Renal cortex interstitium (tissue), 11 donors: ENCODE data around the gene ATAD3B. TPM values are rescaled to one million over a fixed set of nuclear protein-coding genes. Genes with fewer than 3 reads are reported as not detected.
"Not testable (repeated sequence)": the region's sequence is repeated elsewhere in the genome, so short reads cannot be mapped to it uniquely, and the experiment has no call there.

Experiments
- DNase-seq, 11 donors: peaks; one replicate each; pipeline ENCODE4 v3.0.0-alpha.2; 2013; ENCODE audit warnings: low read depth in 9 of 11, low spot score in 4 of 11; ENCODE audit errors: extremely low read depth in 1 of 11
- polyA plus RNA-seq, 3 donors: library from polyadenylated mRNA; unstranded; fragments of 120-200 nt; gene quantifications; one replicate each; pipeline ENCODE4 v1.2.1, GENCODE V29; 2013; ENCODE audit not compliant: insufficient read length in 3 of 3

Gene ATAD3B
- polyA plus RNA-seq, 3 donors: 11.6 to 28.5 (median 15.1) TPM

DNA sequence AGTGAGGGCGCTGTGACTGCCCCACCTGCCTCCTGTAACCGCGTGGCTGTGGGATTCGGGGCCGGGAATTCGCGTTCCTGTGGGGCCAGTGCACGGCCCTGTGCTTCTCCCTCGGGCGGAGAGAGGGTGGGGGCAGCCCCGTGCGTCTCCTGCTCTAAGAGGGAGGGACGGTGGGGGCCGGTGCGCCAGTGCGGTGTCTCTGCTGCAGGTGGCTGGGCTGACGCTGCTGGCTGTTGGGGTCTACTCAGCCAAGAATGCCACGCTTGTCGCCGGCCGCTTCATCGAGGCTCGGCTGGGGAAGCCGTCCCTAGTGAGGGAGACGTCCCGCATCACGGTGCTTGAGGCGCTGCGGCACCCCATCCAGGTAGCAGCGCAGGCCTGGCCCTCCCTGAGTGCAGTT lies 51.0 kb downstream of the ATAD3B start:
- not testable (repeated sequence) for DNase-seq

DNA sequence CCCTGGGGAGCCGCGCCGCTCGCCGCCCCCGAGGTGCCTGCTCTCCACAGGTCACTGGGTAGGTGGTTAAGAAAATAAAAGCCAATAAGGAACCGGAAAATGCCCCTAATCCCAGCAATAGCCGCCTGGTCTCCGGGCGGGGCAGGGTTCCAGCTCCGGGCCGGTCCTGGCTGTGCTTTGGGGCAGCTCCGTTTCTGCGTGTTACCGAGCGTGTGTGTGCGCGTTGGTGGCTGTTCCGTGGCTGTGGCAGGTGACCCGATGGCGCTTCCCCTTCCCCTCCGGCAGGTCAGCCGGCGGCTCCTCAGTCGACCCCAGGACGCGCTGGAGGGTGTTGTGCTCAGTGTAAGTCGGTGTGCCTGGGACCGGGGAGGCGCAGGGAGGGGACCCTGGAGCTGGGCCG lies 51.7 kb downstream of the ATAD3B start:
- DNase-seq: not testable (repeated sequence)

GRCh38 chr1:1523651-1524050 lies 52.1 kb downstream of the ATAD3B start:
- not testable (repeated sequence) for DNase-seq

GRCh38 chr1:1524750-1525383 lies 53.3 kb downstream of the ATAD3B start:
- DNase-seq: not testable (repeated sequence)

DNA sequence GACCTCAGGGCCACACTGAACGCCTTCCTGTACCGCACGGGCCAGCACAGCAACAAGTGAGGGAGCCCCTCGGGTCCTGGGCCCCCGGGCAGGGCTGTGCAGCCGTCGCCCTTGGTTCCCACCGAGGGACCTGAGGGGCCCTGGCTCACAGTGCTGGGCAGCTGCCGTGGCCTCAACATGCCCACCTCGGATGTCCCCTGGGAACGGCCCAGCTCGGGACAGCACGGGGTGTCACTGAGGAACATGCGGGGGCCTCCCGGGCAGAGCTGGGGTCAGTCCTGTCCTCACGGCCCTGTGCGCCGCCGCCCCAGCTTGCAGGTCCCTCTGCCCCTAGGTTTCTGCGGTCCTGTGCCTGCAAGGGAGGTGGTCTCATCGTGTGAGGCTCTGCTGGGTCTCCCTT lies 54.9 kb downstream of the ATAD3B start:
- not testable (repeated sequence) for DNase-seq

- DNase-seq: no peak
Observed at GRCh38 chr1:1527092-1527816, 55.7 kb downstream of the ATAD3B start.

GRCh38 chr1:1528301-1529267 lies 57.0 kb downstream of the ATAD3B start:
- DNase-seq: no peak

GRCh38 chr1:1529321-1529720 lies 57.8 kb downstream of the ATAD3B start:
- no peak for DNase-seq

GRCh38 chr1:1529936-1530335 lies 58.4 kb downstream of the ATAD3B start:
- DNase-seq: no peak

DNA sequence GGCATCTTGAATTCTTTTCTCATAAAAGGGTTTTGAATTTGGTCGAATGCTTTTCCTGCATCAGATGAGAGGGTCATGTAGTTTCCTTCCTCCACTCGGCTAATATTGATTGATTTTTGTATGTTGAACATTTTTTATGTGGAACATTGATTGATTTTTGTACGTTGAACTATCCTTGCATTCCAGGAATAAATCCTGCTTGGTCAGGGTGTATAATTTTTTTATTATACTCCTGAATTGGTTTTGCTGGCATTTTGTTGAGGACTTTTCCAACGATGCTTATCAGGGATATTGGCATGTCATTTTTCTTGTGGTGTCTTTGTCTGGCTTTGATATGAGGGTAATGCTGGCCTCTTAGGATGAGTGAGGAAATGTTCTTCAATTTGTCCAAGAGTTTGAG lies 60.4 kb downstream of the ATAD3B start:
- no peak for DNase-seq

DNA sequence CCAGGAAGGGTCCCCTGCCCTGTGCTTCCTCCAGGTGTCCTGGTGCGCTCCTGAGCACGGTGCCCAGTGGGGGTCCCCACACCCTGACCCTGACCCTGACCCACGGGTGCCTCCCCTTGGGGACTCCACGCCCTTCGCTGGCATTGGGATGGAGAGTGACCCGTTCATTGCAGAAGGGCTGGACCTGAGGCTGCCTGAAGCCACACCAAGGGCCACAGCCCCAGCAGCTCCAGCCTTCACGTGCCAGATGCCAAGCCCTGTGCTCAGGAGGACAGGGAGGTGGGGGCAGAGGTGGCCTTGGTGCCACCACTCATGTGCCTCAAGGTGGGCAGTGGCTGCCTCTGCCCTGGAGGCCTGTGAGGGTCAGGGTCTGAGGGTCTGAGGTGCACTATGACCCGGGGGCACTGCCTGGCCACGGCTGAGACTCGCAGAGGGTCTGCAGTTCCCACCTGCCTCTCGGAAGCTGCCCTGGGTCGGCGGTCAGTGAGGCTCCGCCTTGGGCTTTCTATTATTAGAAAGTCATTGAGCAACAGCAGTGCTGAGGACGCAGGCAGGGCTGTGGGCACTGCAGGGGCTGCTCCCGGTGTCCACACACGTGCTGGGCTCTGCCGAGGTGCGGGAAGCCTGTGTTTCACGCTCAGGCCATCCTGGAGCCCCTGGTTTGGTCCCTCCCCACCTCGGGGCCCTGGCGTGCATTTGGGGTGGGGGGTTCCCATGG lies 61.8 kb downstream of the ATAD3B start:
- DNase-seq: not testable (repeated sequence)

GRCh38 chr1:1533894-1534291 lies 62.3 kb downstream of the ATAD3B start:
- not testable (repeated sequence) for DNase-seq

GRCh38 chr1:1534401-1535154 lies 63.0 kb downstream of the ATAD3B start:
- no peak for DNase-seq

DNA sequence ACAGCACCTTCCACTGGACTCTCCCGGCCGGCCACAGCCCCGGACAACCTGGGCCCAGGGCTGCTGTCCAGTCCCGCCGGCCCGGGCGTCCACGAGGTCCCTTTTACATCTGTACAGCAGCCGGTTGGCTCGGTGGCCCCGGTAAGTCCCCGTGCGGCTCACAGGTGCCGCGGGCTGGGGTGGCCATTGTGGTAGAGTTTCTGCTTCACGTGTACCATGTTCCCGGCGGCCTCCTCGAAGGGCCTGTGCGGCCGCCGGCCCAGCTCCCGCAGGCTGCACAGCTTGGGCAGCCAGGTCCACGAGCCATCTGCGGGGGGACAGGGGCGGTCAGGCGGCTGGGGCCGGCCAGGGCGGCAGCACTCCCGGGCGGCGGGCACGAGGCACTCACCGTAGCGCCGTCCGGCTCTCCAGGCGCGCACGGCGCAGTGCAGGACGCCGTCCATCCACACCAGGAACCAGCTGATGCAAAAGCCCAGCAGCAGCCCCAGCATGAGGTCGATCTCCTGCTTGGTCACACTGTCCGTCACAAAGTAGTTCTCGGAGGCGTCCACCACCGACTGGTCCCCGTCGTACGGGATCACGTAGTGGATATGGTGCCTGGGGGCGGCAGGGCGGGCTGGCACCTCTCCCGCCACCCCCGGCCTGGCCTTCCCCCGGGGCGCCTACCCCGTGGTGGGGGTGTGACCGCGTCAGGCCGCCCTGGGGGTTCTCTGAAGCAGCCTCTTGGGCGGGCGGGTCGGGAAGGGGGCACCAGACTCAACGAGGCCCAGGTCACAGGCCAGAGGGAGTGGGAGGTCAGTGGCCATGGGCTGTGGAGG lies 63.8 kb downstream of the ATAD3B start:
- no peak for DNase-seq

DNA sequence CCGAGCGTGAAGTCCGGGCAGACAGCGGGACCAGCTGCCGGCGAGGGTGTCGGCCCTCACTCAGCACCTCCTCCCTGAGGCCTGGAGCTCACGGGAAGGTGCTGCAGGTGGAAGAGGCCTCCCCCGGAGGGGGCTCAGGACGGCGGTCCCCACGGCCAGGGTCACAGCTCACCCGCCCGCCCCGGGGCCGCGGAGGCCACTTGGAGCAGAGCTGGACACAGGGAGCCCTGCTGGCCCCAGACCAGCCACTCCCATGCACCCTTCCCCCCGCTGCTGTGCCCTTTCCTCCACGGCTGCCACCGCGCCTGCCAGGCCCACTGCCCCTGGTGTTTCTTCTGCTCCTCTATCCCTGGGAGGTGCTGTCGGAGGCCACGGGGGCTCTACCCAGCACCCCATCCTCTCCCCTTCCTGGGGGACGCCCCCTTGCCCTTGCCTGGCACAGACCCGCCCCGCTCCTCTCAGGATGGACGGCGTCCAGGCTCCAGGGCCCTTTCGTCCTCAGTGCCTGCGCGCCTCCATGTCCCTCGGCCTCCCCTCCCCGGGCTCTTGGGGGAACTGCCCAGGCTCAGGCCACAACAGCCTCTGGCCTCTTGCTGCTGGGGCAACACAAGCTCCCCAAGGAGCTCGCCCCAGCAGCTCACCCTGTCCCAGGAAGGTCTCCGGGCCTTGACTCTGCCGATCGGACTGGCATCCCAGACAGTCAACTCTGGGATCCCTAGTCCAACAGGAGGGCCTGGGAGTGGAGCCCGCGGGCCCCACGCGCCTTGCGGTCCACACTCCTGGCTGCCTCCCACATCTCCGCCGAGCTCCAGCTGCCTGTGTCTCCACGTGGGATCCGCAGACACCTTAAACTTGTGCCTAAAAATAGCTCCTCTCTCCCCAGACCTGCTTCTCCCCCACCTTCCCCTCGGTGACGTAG lies 64.7 kb downstream of the ATAD3B start:
- no peak for DNase-seq

- no peak for DNase-seq
Observed at GRCh38 chr1:1536938-1537546, 65.5 kb downstream of the ATAD3B start.
